ENCODE measurements around the gene CAMSAP1. TPM values are rescaled to one million over a fixed set of nuclear protein-coding genes. Genes with fewer than 3 reads are reported as not detected.

CAMSAP1 gene
- total RNA-seq, 1 experiment from 2014 or later: 52.7 TPM

DNA sequence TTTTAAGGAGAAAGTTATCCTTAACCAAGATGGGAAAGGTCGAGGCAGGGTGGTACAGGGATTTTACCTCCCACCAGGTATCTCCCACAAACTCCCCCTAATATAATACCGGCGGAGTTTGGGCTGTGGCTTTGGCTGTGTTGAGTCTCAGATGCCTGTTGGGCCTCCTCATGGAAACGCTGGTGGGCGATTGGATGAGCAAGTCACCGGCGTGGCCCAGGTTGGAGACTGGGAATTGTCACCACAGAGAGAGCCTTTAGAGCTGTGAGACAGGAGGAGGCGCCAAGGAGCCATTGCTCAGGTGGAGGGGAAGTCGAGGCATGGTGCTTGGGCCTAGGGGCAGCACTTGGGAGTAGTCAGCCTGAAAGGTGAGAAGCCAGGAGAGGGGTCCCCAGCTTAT, 3.4 kb upstream of the CAMSAP1 start:
- peaks cover 9 to 14% of the 10 kb centered on the region in 2 experiments for H3K4me1 Mint-ChIP-seq
- no peaks in the 10 kb centered on the region; the same call in 1 of the 2 replicates for H3K27me3 ChIP-seq (ENCODE audit: insufficient read depth, low read length)
- no peak overlapping the region for H3K14ac ChIP-seq (ENCODE audit: insufficient read depth, low read length)
- no peak overlapping the region for H4K8ac ChIP-seq (replicated peaks; ENCODE audit: insufficient read length, low read depth, low read length)
- H3K36me3 Mint-ChIP-seq (ENCODE audit: insufficient read depth in 1 of 3, low read depth in 3 of 3): peaks cover 69 to 73% (median 72%) of the 10 kb centered on the region in 3 experiments
- H3K56ac ChIP-seq (ENCODE audit: insufficient read length, low read depth, low read length): no peak overlapping the region
- H4K5ac ChIP-seq (ENCODE audit: insufficient read length, low read depth, low read length): no peak overlapping the region
- no peak overlapping the region for H2BK120ac ChIP-seq (ENCODE audit: low read depth, low read length, poor library complexity, severe bottlenecking)
- no peak overlapping the region for H3K4ac ChIP-seq (ENCODE audit: low read depth, low read length)
- peaks cover 3% of the 10 kb centered on the region for H3K79me1 ChIP-seq (ENCODE audit: insufficient read depth, low read depth, low read length, poor library complexity, severe bottlenecking)
- H4K91ac ChIP-seq (ENCODE audit: insufficient read length, low read depth, low read length): no peak overlapping the region
- TF ChIP-seq CTCF (conservative IDR thresholded peaks at IDR 0.05): 0 out of 3 replicates have a peak, but pooled peaks have one; percentile 11
- no peak overlapping the region for H2BK12ac ChIP-seq (ENCODE audit: insufficient read length, low read depth, low read length)
- no peak overlapping the region for H2BK15ac ChIP-seq (ENCODE audit: low read depth, low read length)
- H2AFZ ChIP-seq (ENCODE audit: low read length): no peak overlapping the region
- no peak overlapping the region for H2AK5ac ChIP-seq (ENCODE audit: insufficient read length, low read length)
- no peaks in the 10 kb centered on the region for H4K20me1 ChIP-seq (ENCODE audit: control insufficient read depth, insufficient read depth, insufficient read length)
- no peak overlapping the region for H3K18ac ChIP-seq (ENCODE audit: insufficient read length, low read depth, low read length)
- H2BK5ac ChIP-seq (ENCODE audit: insufficient read length, low read length): no peak overlapping the region
- no peak overlapping the region for H3K23ac ChIP-seq (ENCODE audit: insufficient read length, low read depth, low read length)
- H3K79me2 ChIP-seq (ENCODE audit: insufficient read depth, low read length): peaks cover 8% of the 10 kb centered on the region; the same call in 1 of the 2 replicates
- H3K4me3 Mint-ChIP-seq: no peak overlapping the region
- H3K27ac ChIP-seq (ENCODE audit: insufficient read length, low read depth, low read length): no peak overlapping the region
- H3K4me2 ChIP-seq (ENCODE audit: insufficient read depth, insufficient read length, low read length): no peak overlapping the region
- no peaks in the 10 kb centered on the region for H3K4me1 ChIP-seq (ENCODE audit: insufficient read depth, low read length)
- H3K27ac Mint-ChIP-seq: no peak overlapping the region
- WGBS (ENCODE audit: extremely low coverage, insufficient read length, low lambda C conversion rate): no CpG with 5 or more reads among the region's 9 CpGs
- H3K9ac ChIP-seq (ENCODE audit: extremely low read depth, insufficient read length, low read length): no peak overlapping the region
- no peak overlapping the region for H2BK20ac ChIP-seq (ENCODE audit: low read depth, low read length, poor library complexity, severe bottlenecking)
- peaks cover 28% of the 10 kb centered on the region for H3K27me3 Mint-ChIP-seq (ENCODE audit: low read depth)
- peaks cover 20% of the 10 kb centered on the region for H3K9me3 ChIP-seq (ENCODE audit: control insufficient read depth, low read depth, low read length)
- no peak for DNase-seq
- H3T11ph ChIP-seq (ENCODE audit: low read length): no peak overlapping the region
- H3K9me3 Mint-ChIP-seq: peaks cover 29 to 59% of the 10 kb centered on the region in 2 experiments
- peaks cover 14% of the 10 kb centered on the region for H3K23me2 ChIP-seq (ENCODE audit: insufficient read length, low read depth, low read length, poor library complexity, severe bottlenecking)

Measured in H9 (cell line).